H9 (cell line): ENCODE data around the gene GALNT2. TPM values are rescaled to one million over a fixed set of nuclear protein-coding genes. Genes with fewer than 3 reads are reported as not detected.

ENCODE experiments used
- DNase-seq: peaks from one replicate; pipeline ENCODE4 v3.0.0-alpha.2; 2017
- H2AFZ ChIP-seq: one replicate; pipeline ENCODE4 v1.6.1; 2013; ENCODE audit warnings: mild to moderate bottlenecking, low read length, control low read depth, moderate library complexity
- H2AK5ac ChIP-seq: 2 replicates; pipeline ENCODE4 v1.6.1; 2013; ENCODE audit warnings: low read length, control low read depth, mixed read lengths; ENCODE audit not compliant: insufficient read length
- H2BK120ac ChIP-seq: one replicate; pipeline ENCODE4 v1.6.1; 2013; ENCODE audit warnings: low read depth, mild to moderate bottlenecking, low read length, control low read depth, inconsistent platforms; ENCODE audit not compliant: poor library complexity, severe bottlenecking
- H2BK12ac ChIP-seq: 2 replicates; pipeline ENCODE4 v1.6.1; 2013; ENCODE audit warnings: low read length, control low read depth, mixed read lengths, low read depth; ENCODE audit not compliant: insufficient read length
- H2BK15ac ChIP-seq: 2 replicates; pipeline ENCODE4 v1.6.1; 2013; ENCODE audit warnings: low read depth, low read length, control low read depth
- H2BK20ac ChIP-seq: one replicate; pipeline ENCODE4 v1.6.1; 2013; ENCODE audit warnings: low read depth, mild to moderate bottlenecking, low read length, control low read depth, inconsistent platforms; ENCODE audit not compliant: poor library complexity, severe bottlenecking
- H2BK5ac ChIP-seq: 2 replicates; pipeline ENCODE4 v1.6.1; 2013; ENCODE audit warnings: low read length, control low read depth, mixed read lengths; ENCODE audit not compliant: insufficient read length
- H3K14ac ChIP-seq: 2 replicates; pipeline ENCODE4 v1.6.1; 2013; ENCODE audit warnings: low read length, control low read depth; ENCODE audit not compliant: insufficient read depth
- H3K18ac ChIP-seq: 2 replicates; pipeline ENCODE4 v1.6.1; 2013; ENCODE audit warnings: low read depth, mild to moderate bottlenecking, mixed read lengths, low read length, control low read depth; ENCODE audit not compliant: insufficient read length
- H3K23ac ChIP-seq: 2 replicates; pipeline ENCODE4 v1.6.1; 2013; ENCODE audit warnings: low read length, control low read depth, mixed read lengths, low read depth; ENCODE audit not compliant: insufficient read length
- H3K23me2 ChIP-seq: 2 replicates; pipeline ENCODE4 v1.6.1; 2013; ENCODE audit warnings: low read depth, mild to moderate bottlenecking, mixed read lengths, low read length, control low read depth; ENCODE audit not compliant: insufficient read length, poor library complexity, severe bottlenecking
- H3K27ac ChIP-seq: 2 replicates; pipeline ENCODE4 v1.5.1; 2013; ENCODE audit warnings: low read length, control low read depth, mixed read lengths, low read depth; ENCODE audit not compliant: insufficient read length
- H3K27me3 ChIP-seq: 2 replicates; pipeline ENCODE4 v1.6.1; 2013; ENCODE audit warnings: low read length, control low read depth, inconsistent platforms; ENCODE audit not compliant: insufficient read depth
- H3K4ac ChIP-seq: 2 replicates; pipeline ENCODE4 v1.6.1; 2013; ENCODE audit warnings: low read depth, mild to moderate bottlenecking, control low read depth, inconsistent platforms, low read length, moderate library complexity
- H3K4me1 ChIP-seq: 2 replicates; pipeline ENCODE4 v1.6.1; 2013; ENCODE audit warnings: low read length, control low read depth, inconsistent platforms; ENCODE audit not compliant: insufficient read depth
- H3K4me2 ChIP-seq: 2 replicates; pipeline ENCODE4 v1.6.1; 2013; ENCODE audit warnings: low read length, control low read depth, mixed read lengths; ENCODE audit not compliant: insufficient read length, insufficient read depth
- H3K56ac ChIP-seq: 2 replicates; pipeline ENCODE4 v1.6.1; 2013; ENCODE audit warnings: low read depth, mild to moderate bottlenecking, mixed read lengths, low read length, control low read depth; ENCODE audit not compliant: insufficient read length
- H3K79me1 ChIP-seq: 2 replicates; pipeline ENCODE4 v1.6.1; 2013; ENCODE audit warnings: low read depth, mild to moderate bottlenecking, moderate library complexity, low read length, control low read depth, inconsistent platforms; ENCODE audit not compliant: insufficient read depth, poor library complexity, severe bottlenecking
- H3K79me2 ChIP-seq: 2 replicates; pipeline ENCODE4 v1.6.1; 2013; ENCODE audit warnings: low read length, control low read depth, inconsistent platforms; ENCODE audit not compliant: insufficient read depth
- H3K9ac ChIP-seq: 2 replicates; pipeline ENCODE4 v1.6.1; 2013; ENCODE audit warnings: low read length, control low read depth, mixed read lengths; ENCODE audit not compliant: insufficient read length; ENCODE audit errors: extremely low read depth
- H3K9me3 ChIP-seq: one replicate; pipeline ENCODE4 v1.6.1; 2013; ENCODE audit warnings: low read depth, low read length, inconsistent platforms; ENCODE audit not compliant: control insufficient read depth
- H3T11ph ChIP-seq: one replicate; pipeline ENCODE4 v1.6.1; 2013; ENCODE audit warnings: mild to moderate bottlenecking, low read length, control low read depth, inconsistent platforms
- H4K20me1 ChIP-seq: one replicate; pipeline ENCODE4 v1.6.1; 2013; ENCODE audit not compliant: control insufficient read depth, insufficient read length, insufficient read depth
- H4K5ac ChIP-seq: 2 replicates; pipeline ENCODE4 v1.6.1; 2013; ENCODE audit warnings: low read depth, mild to moderate bottlenecking, mixed read lengths, low read length, control low read depth; ENCODE audit not compliant: insufficient read length
- H4K8ac ChIP-seq: replicated peaks from 2 replicates; pipeline ENCODE4 v1.6.1; 2013; ENCODE audit warnings: low read length, control low read depth, mixed read lengths, low read depth; ENCODE audit not compliant: insufficient read length
- H4K91ac ChIP-seq: 2 replicates; pipeline ENCODE4 v1.6.1; 2013; ENCODE audit warnings: low read depth, mild to moderate bottlenecking, moderate library complexity, mixed read lengths, low read length, control low read depth; ENCODE audit not compliant: insufficient read length
- H3K27ac Mint-ChIP-seq, 3 experiments: 2 replicates in 2 of 3; 3 replicates in 1 of 3; pipeline ENCODE4 v1.8.0; 2020 to 2021; ENCODE audit warnings: mixed read lengths in 3 of 3, mild to moderate bottlenecking in 1 of 3, moderate library complexity in 1 of 3
- H3K27me3 Mint-ChIP-seq: 2 replicates; pipeline ENCODE4 v1.8.0; 2021; ENCODE audit warnings: low read depth, mild to moderate bottlenecking, moderate library complexity, mixed read lengths
- H3K36me3 Mint-ChIP-seq, 3 experiments: 2 replicates in 2 of 3; 3 replicates in 1 of 3; pipeline ENCODE4 v1.8.0; 2020 to 2021; ENCODE audit warnings: low read depth in 3 of 3, mixed read lengths in 3 of 3; ENCODE audit not compliant: insufficient read depth in 1 of 3
- H3K4me1 Mint-ChIP-seq, 2 experiments: 2 replicates each; pipeline ENCODE4 v1.8.0; 2020; ENCODE audit warnings: mixed read lengths in 2 of 2
- H3K4me3 Mint-ChIP-seq, 2 experiments: 2 replicates in 1 of 2; 3 replicates in 1 of 2; pipeline ENCODE4 v1.8.0; 2020 to 2021; ENCODE audit warnings: mild to moderate bottlenecking in 2 of 2, mixed read lengths in 2 of 2, moderate library complexity in 1 of 2
- H3K9me3 Mint-ChIP-seq, 2 experiments: 2 replicates in 1 of 2; 3 replicates in 1 of 2; pipeline ENCODE4 v1.8.0; 2020; ENCODE audit warnings: mild to moderate bottlenecking in 2 of 2, mixed read lengths in 2 of 2, moderate library complexity in 1 of 2
- CTCF ChIP-seq: fragments of 200-600 bp; sonication (generic); conservative IDR thresholded peaks from 3 replicates; pipeline ENCODE4 v1.8.0; 2021; ENCODE audit warnings: antibody characterized with exemption, mild to moderate bottlenecking
- WGBS: extraction: QIAGEN DNeasy Blood & Tissue Kit; methylation state at CpG from one replicate; pipeline ENCODE4 v1.1.7; 2013; ENCODE audit warnings: missing lambda C conversion rate, low lambda C conversion rate, mixed read lengths; ENCODE audit not compliant: insufficient read length; ENCODE audit errors: extremely low coverage; 5-methylcytosine and 5-hydroxymethylcytosine counted together
- total RNA-seq: library from RNA; stranded (reverse); gene quantifications from 2 replicates; pipeline ENCODE4 v1.2.1, GENCODE V29; 2021

Gene GALNT2
- total RNA-seq, 1 experiment from 2014 or later = 57.6 TPM

- H3K23ac ChIP-seq = no peak overlapping the region
- H2BK120ac ChIP-seq = no peak overlapping the region
- DNase-seq = no peak
- H3K36me3 Mint-ChIP-seq = peaks cover 0 to 2% (median 1%) of the 10 kb centered on the region in 3 experiments; a peak in 2 of 7 replicates
- no peak overlapping the region for H4K8ac ChIP-seq
- no peak overlapping the region for H3K27ac Mint-ChIP-seq
- H3K14ac ChIP-seq = no peak overlapping the region
- no peak overlapping the region for H3K27ac ChIP-seq
- no peaks in the 10 kb centered on the region for H3K23me2 ChIP-seq
- no peak overlapping the region for H3K18ac ChIP-seq
- H3K4me3 Mint-ChIP-seq = no peak overlapping the region
- no peaks in the 10 kb centered on the region for H4K20me1 ChIP-seq
- no peaks in the 10 kb centered on the region for H3K9me3 ChIP-seq
- no peak overlapping the region for H2BK20ac ChIP-seq
- no peak overlapping the region for H4K5ac ChIP-seq
- TF ChIP-seq CTCF = no peak
- no peak overlapping the region for H3K9ac ChIP-seq
- H3K79me1 ChIP-seq = no peaks in the 10 kb centered on the region
- no peak overlapping the region for H3T11ph ChIP-seq
- no peak overlapping the region for H3K4ac ChIP-seq
- H3K4me1 ChIP-seq = no peaks in the 10 kb centered on the region
- H2AK5ac ChIP-seq = no peak overlapping the region
- H3K4me1 Mint-ChIP-seq = peaks cover 35% of the 10 kb centered on the region in 2 experiments
- H3K27me3 Mint-ChIP-seq = no peaks in the 10 kb centered on the region
- H2BK5ac ChIP-seq = no peak overlapping the region
- no peak overlapping the region for H4K91ac ChIP-seq
- WGBS = no CpG with 5 or more reads among the region's 6 CpGs
- H2AFZ ChIP-seq = no peak overlapping the region
- H2BK12ac ChIP-seq = no peak overlapping the region
- H3K79me2 ChIP-seq = no peaks in the 10 kb centered on the region
- H2BK15ac ChIP-seq = no peak overlapping the region
- H3K27me3 ChIP-seq = no peaks in the 10 kb centered on the region
- H3K56ac ChIP-seq = no peak overlapping the region
- no peaks in the 10 kb centered on the region for H3K9me3 Mint-ChIP-seq
- H3K4me2 ChIP-seq = no peak overlapping the region
These were observed 151.6 kb downstream of the GALNT2 start for GRCh38 chr1:230218667-230219066.
